Heart left ventricle (tissue), 16 donors: Measurements from ENCODE around the gene ZBTB7C. TPM values are rescaled to one million over a fixed set of nuclear protein-coding genes. Genes with fewer than 3 reads are reported as not detected.

Source experiments
- ATAC-seq, 4 donors: fragments of 200-7000 bp; cut with Tn5 transposase; one replicate each; pipeline ENCODE4 v1.9.1; 2020 to 2022; ENCODE audit warnings: moderate library complexity in 4 of 4, mild to moderate bottlenecking in 3 of 4, moderate number of reproducible peaks in 1 of 4
- DNase-seq, 5 donors: peaks; one replicate each; pipeline ENCODE4 v3.0.0-alpha.2; 2020
- H3K27ac ChIP-seq, 12 donors: fragments of 200-600 bp; sonication (generic) in 4 of 12; one replicate each; pipeline versions ENCODE4 v1.5.0 to v1.8.0; 2016 to 2022; ENCODE audit warnings: mild to moderate bottlenecking in 2 of 12
- H3K27me3 ChIP-seq, 9 donors: fragments of 200-600 bp; sonication (generic) in 2 of 9; one replicate each; pipeline versions ENCODE4 v1.5.1 to v1.8.0; 2016 to 2022; ENCODE audit warnings: mild to moderate bottlenecking in 3 of 9
- H3K36me3 ChIP-seq, 9 donors: fragments of 200-600 bp; sonication (generic) in 2 of 9; one replicate each; pipeline versions ENCODE4 v1.5.0 to v1.8.0; 2018 to 2022; ENCODE audit warnings: mild to moderate bottlenecking in 2 of 9
- H3K4me1 ChIP-seq, 12 donors: fragments of 200-600 bp; sonication (generic) in 4 of 12; one replicate each; pipeline versions ENCODE4 v1.5.0 to v1.8.0; 2016 to 2022; ENCODE audit warnings: mild to moderate bottlenecking in 3 of 12
- H3K4me3 ChIP-seq, 12 donors: fragments of 200-600 bp; sonication (generic) in 4 of 12; one replicate each; pipeline versions ENCODE4 v1.5.0 to v1.8.0; 2017 to 2022; ENCODE audit warnings: mild to moderate bottlenecking in 9 of 12, moderate library complexity in 4 of 12
- H3K9me3 ChIP-seq, 12 donors: fragments of 200-600 bp; sonication (generic) in 4 of 12; one replicate each; pipeline versions ENCODE4 v1.5.0 to v1.8.0; 2016 to 2022; ENCODE audit warnings: mild to moderate bottlenecking in 1 of 12
- CTCF ChIP-seq, 12 donors: fragments of 200-600 bp; sonication (generic) in 4 of 12; IDR thresholded peaks; one replicate each; pipeline versions ENCODE4 v1.5.0 to v1.8.0; 2018 to 2022; ENCODE audit warnings: antibody characterized with exemption in 12 of 12, mild to moderate bottlenecking in 5 of 12
- POLR2A ChIP-seq, 2 donors: fragments of 450-650 bp; IDR thresholded peaks; one replicate each; pipeline ENCODE4 v1.6.1; 2017; ENCODE audit warnings: antibody characterized with exemption in 2 of 2, mild to moderate bottlenecking in 2 of 2, moderate library complexity in 2 of 2
- WGBS, 4 donors: extraction: QIAGEN DNeasy Blood & Tissue Kit in 2 of 4; methylation state at CpG; one replicate each; pipeline versions ENCODE4 v1.1.5 to v1.1.7; 2013 to 2018; 5-methylcytosine and 5-hydroxymethylcytosine counted together
- intact Hi-C, 10 donors: fragments of 100-400 bp; cut with DNase I; formaldehyde crosslinking; loops; one replicate each; pipeline versions ENCODE4 v1.11.1 to v1.14.2; 2022
- polyA plus RNA-seq, 2 donors: library from polyadenylated mRNA; stranded (reverse); fragments of 200-250 nt; gene quantifications; one replicate each; pipeline ENCODE4 v1.2.3, GENCODE V29; 2013
- total RNA-seq, 9 donors: library from RNA; depleted of rRNA in 2 of 9; stranded (reverse); fragments of >200 nt in 2 of 9; fragmentation: NEBNext Ultra II Directional in 3 of 9; extraction: Animal tissue kit (Norgen Biotek cat#: 25700) in 3 of 9; gene quantifications; one replicate each; pipeline versions ENCODE4 v1.1.0 to v1.2.4, GENCODE V29; 2016 to 2023
- donor health status: ischemic (EF 13 %, LVEDD 7.1; RV severe dilation, severe dysfunction).
- donor health status: healthy with polysubstance abuse.
- donor health status: DM: no; HTN: yes; CAD: no.
- donor health status: DM: no; HTN: no; CAD: no.
- donor health status: ischemic (EF 25% LVEDD 6.9; RV normal size, moderate dysfunction).
- donor health status: ischemic (EF 25% LVEDD 5.7; RV mildly dilated, moderate dysfunction).
- donor health status: healthy.
- donor health status: DM: yes; HTN: yes; CAD: no.
- donor health status: ischemic (EF 35%, LVEDD 5.7; RV mildly dilated, moderate dysfunction).
- donor health status: nonischemic (EF 11% LVEDD 7.7; RV severe dilation, severe dysfunction).
- donor health status: DM: yes; HTN: yes; CAD: no.
- donor health status: PGD.
- donor health status: ischemic (EF 29% LVEDD 5.4; RV normal size, mild dysfunction).
- donor health status: nonischemic (EF 23%, LVEDD 6.1; RV moderate dilation, normal function).

Gene ZBTB7C
- total and polyA plus RNA-seq, 11 donors = 0.68 to 7.5 (median 2.3) TPM

DNA sequence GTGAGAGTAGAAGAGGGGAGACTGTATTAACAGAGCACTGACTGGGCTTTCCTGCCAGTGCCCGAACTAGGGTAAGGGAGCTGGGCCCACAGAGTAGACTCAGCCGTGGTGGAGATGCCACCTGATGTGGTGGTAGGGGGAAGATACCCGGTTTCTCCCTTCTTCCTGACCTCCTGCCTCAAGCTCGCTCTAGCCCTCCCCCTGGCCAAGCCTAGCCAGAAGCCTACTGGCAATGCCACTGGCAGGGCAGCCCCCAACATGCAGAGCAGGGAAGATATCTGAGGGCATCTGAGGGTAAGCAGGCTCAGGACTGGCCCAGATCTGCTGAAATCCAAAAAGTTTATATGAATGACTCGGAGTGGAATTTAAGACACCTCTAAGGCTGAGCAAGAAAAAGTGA is 316.1 kb downstream of the ZBTB7C start:
- WGBS, 4 donors = 84 to 93% (median 92%) methylated on average over 5 of the region's 5 CpGs
- ATAC-seq (no peak), DNase-seq (no peak)
- Histone ChIP-seq H3K9me3 (no peaks in the 10 kb centered on the region), H3K4me1 (peaks cover 0 to 2% (median 0%) of the 10 kb centered on the region in 12 donors), H3K27ac (no peak overlapping the region), H3K27me3 (no peaks in the 10 kb centered on the region), H3K4me3 (no peak overlapping the region), H3K36me3 (no peaks in the 10 kb centered on the region)
- TF ChIP-seq POLR2A (IDR thresholded peaks at IDR 0.05) (no peak), CTCF (IDR thresholded peaks at IDR 0.05) (no peak)
- intact Hi-C loops = no loop called here

- H3K4me3 ChIP-seq = no peak overlapping the region
- TF ChIP-seq CTCF (IDR thresholded peaks at IDR 0.05) (no peak), POLR2A (IDR thresholded peaks at IDR 0.05) (no peak)
- peaks cover 0 to 2% (median 0%) of the 10 kb centered on the region in 12 donors for H3K4me1 ChIP-seq
- no peaks in the 10 kb centered on the region for H3K9me3 ChIP-seq
- H3K27ac ChIP-seq = no peak overlapping the region
- WGBS, 4 donors = 89 to 94% (median 93%) methylated on average over 6 of the region's 6 CpGs
- ATAC-seq (no peak), DNase-seq (no peak)
- H3K36me3 ChIP-seq = no peaks in the 10 kb centered on the region
- H3K27me3 ChIP-seq = no peaks in the 10 kb centered on the region
- intact Hi-C loops = no loop called here
Observed at GRCh38 chr18:48091869-48092497, 317.2 kb downstream of the ZBTB7C start.

GRCh38 chr18:48090702-48091101 is 318.5 kb downstream of the ZBTB7C start:
- Histone ChIP-seq H3K4me1 (no peaks in the 10 kb centered on the region), H3K36me3 (no peaks in the 10 kb centered on the region), H3K9me3 (no peaks in the 10 kb centered on the region), H3K27ac (no peak overlapping the region), H3K27me3 (no peaks in the 10 kb centered on the region), H3K4me3 (no peak overlapping the region)
- TF ChIP-seq CTCF (IDR thresholded peaks at IDR 0.05) = no peak
- TF ChIP-seq POLR2A (IDR thresholded peaks at IDR 0.05) = no peak
- WGBS, 4 donors = 94 to 97% (median 95%) methylated on average over 1 of the region's 1 CpG
- ATAC-seq (no peak), DNase-seq (no peak)
- intact Hi-C loops = no loop called here

- H3K36me3 ChIP-seq = no peaks in the 10 kb centered on the region
- H3K9me3 ChIP-seq = no peaks in the 10 kb centered on the region
- H3K4me3 ChIP-seq = no peak overlapping the region
- ATAC-seq (no peak), DNase-seq (no peak)
- intact Hi-C loops = no loop called here
- WGBS, 4 donors = 88 to 91% (median 89%) methylated on average over 9 of the region's 9 CpGs
- TF ChIP-seq POLR2A (IDR thresholded peaks at IDR 0.05) (no peak), CTCF (IDR thresholded peaks at IDR 0.05) (no peak)
- H3K27ac ChIP-seq = no peak overlapping the region
- H3K4me1 ChIP-seq = no peaks in the 10 kb centered on the region
- H3K27me3 ChIP-seq = no peaks in the 10 kb centered on the region
Observed at GRCh38 chr18:48090021-48090420, 319.2 kb downstream of the ZBTB7C start.
